ENCODE data around the gene EXOC3L4.
"Not testable (repeated sequence)": the region's sequence is repeated elsewhere in the genome, so short reads cannot be mapped to it uniquely, and the experiment has no call there.

- not testable (repeated sequence) for TF ChIP-seq POLR2A, TAF1, POLR2AphosphoS5, SPI1 (IDR thresholded peaks at IDR 0.05; ENCODE audit: low read depth, low read length)
Observed at GRCh38 chr14:103155416-103155815, 60.9 kb downstream of the EXOC3L4 start.
